HCT116 (cell line): Measurements from ENCODE around the gene EIF2B5. TPM values are rescaled to one million over a fixed set of nuclear protein-coding genes. Genes with fewer than 3 reads are reported as not detected.
A peak's percentile ranks its signal among the peaks of the same experiment; 100 is the strongest.

Source experiments
- ATAC-seq: fragments of 200-7000 bp; cut with Tn5 transposase; 2 replicates; pipeline ENCODE4 v1.9.1; 2020; ENCODE audit warnings: mild to moderate bottlenecking, moderate library complexity
- BruUV-seq: library from RNA; stranded (reverse); fragments of 400-500 nt; replicated peaks from 2 replicates; lab custom pipeline; 2021; lab: Mats Ljungman, UMichigan
- CTCF ChIA-PET: fragments of 300-600 bp; sonication (Branson Sonifier 250); formaldehyde crosslinking; loops from one replicate; lab custom pipeline; 2021; ENCODE audit warnings: antibody characterized with exemption; lab: Charles Lee
- POLR2A ChIA-PET: fragments of 300-600, 350-600 bp; sonication (Branson Sonifier 250); formaldehyde crosslinking; loops from one replicate; lab custom pipeline; 2021; ENCODE audit warnings: antibody characterized with exemption; lab: Charles Lee
- RAD21 ChIA-PET, 2 experiments: fragments of 300-600 bp; sonication (Branson Sonifier 250); formaldehyde crosslinking; loops; one replicate each; lab custom pipeline; 2023; ENCODE audit warnings: low total read pairs in 2 of 2; ENCODE audit not compliant: uncharacterized antibody in 2 of 2, unreplicated experiment in 2 of 2, low non-redundant PET in 1 of 2; lab: Charles Lee
- DNase-seq: peaks from one replicate; pipeline ENCODE4 v3.0.0-alpha.2; 2010; ENCODE audit warnings: low read depth, low spot score
- H2AFZ ChIP-seq: fragments of 200-600 bp; shearing (Covaris generic), sonication (generic); 2 replicates; pipeline ENCODE4 v1.6.1; 2017; ENCODE audit warnings: low read depth, mixed run types, mixed read lengths, antibody characterized with exemption, low read length; ENCODE audit not compliant: poor library complexity, severe bottlenecking
- H3K27ac ChIP-seq: 2 replicates; pipeline ENCODE4 v1.5.1; 2012; ENCODE audit warnings: low read depth, low read length
- H3K27me3 ChIP-seq: fragments of 200-600 bp; sonication (generic); 2 replicates; pipeline ENCODE4 v1.6.1; 2016; ENCODE audit warnings: mixed run types, low read length, mixed read lengths; ENCODE audit not compliant: insufficient read depth
- H3K36me3 ChIP-seq, 2 experiments: fragments of 200-500 bp in 1 of 2; fragments of 200-600 bp in 1 of 2; sonication (Bioruptor generic) in 1 of 2; sonication (generic) in 1 of 2; 2 replicates each; pipeline versions ENCODE4 v1.5.1 to v1.6.1; 2014 to 2016; ENCODE audit warnings: low read length in 2 of 2, inconsistent platforms in 1 of 2, mixed read lengths in 1 of 2, mixed run types in 1 of 2; ENCODE audit not compliant: insufficient read depth in 2 of 2, control insufficient read depth in 1 of 2
- H3K4me1 ChIP-seq, 2 experiments: fragments of 200-600 bp in 1 of 2; sonication (generic) in 1 of 2; 2 replicates each; pipeline versions ENCODE4 v1.5.1 to v1.6.1; 2012 to 2017; ENCODE audit warnings: low read length in 2 of 2, inconsistent platforms in 1 of 2, mild to moderate bottlenecking in 1 of 2, mixed read lengths in 1 of 2, mixed run types in 1 of 2, moderate library complexity in 1 of 2; ENCODE audit not compliant: insufficient read depth in 2 of 2, control insufficient read depth in 1 of 2
- H3K4me2 ChIP-seq: fragments of 200-600 bp; sonication (generic); 2 replicates; pipeline ENCODE4 v1.6.1; 2017; ENCODE audit warnings: mixed run types, low read length, mixed read lengths
- H3K4me3 ChIP-seq, 2 experiments: fragments of 200-600 bp in 1 of 2; sonication (generic) in 1 of 2; replicated peaks in 1 of 2; 2 replicates each; pipeline ENCODE4 v1.5.1; 2011 to 2016; ENCODE audit warnings: low read length in 2 of 2, control low read depth in 1 of 2, low read depth in 1 of 2, mild to moderate bottlenecking in 1 of 2, mixed read lengths in 1 of 2, mixed run types in 1 of 2
- H3K79me2 ChIP-seq: fragments of 200-600 bp; sonication (generic); 2 replicates; pipeline ENCODE4 v1.6.1; 2017; ENCODE audit warnings: mild to moderate bottlenecking, mixed run types, low read length, moderate library complexity, mixed read lengths; ENCODE audit not compliant: insufficient read depth
- H3K9ac ChIP-seq: fragments of 200-600 bp; sonication (generic); 2 replicates; pipeline ENCODE4 v1.6.1; 2016; ENCODE audit warnings: low read length, mixed read lengths
- H3K9me2 ChIP-seq: fragments of 200-600 bp; sonication (generic), shearing (Covaris generic); 2 replicates; pipeline ENCODE4 v1.6.1; 2017; ENCODE audit warnings: mixed run types, mild to moderate bottlenecking, moderate library complexity; ENCODE audit not compliant: insufficient read depth
- H3K9me3 ChIP-seq, 2 experiments: fragments of 200-500 bp in 1 of 2; fragments of 200-600 bp in 1 of 2; sonication (Bioruptor generic) in 1 of 2; sonication (generic) in 1 of 2; 2 replicates each; pipeline ENCODE4 v1.6.1; 2014 to 2017; ENCODE audit warnings: low read length in 2 of 2, mixed read lengths in 2 of 2, inconsistent platforms in 1 of 2, low read depth in 1 of 2, mild to moderate bottlenecking in 1 of 2, mixed run types in 1 of 2, moderate library complexity in 1 of 2; ENCODE audit not compliant: control insufficient read depth in 1 of 2, insufficient read depth in 1 of 2
- H4K20me1 ChIP-seq: fragments of 200-600 bp; sonication (generic), shearing (Covaris generic); 2 replicates; pipeline ENCODE4 v1.6.1; 2017; ENCODE audit warnings: mixed run types, mild to moderate bottlenecking, moderate library complexity; ENCODE audit not compliant: insufficient read depth
- ATF3 ChIP-seq: IDR thresholded peaks from 2 replicates; pipeline ENCODE4 v1.6.1; 2012
- CBX3 ChIP-seq: IDR thresholded peaks from 2 replicates; pipeline ENCODE4 v1.6.1; 2012; ENCODE audit warnings: low read depth
- CEBPB ChIP-seq: IDR thresholded peaks from 2 replicates; pipeline ENCODE4 v1.6.1; 2012; ENCODE audit warnings: low read depth
- EZH2 ChIP-seq: fragments of 200-600 bp; sonication (generic); IDR thresholded peaks from 2 replicates; pipeline ENCODE4 v1.6.1; 2017; ENCODE audit warnings: antibody characterized with exemption, mixed run types
- FOSL1 ChIP-seq: IDR thresholded peaks from 2 replicates; pipeline ENCODE4 v1.6.1; 2012; ENCODE audit warnings: low read depth
- JUND ChIP-seq: IDR thresholded peaks from 2 replicates; pipeline ENCODE4 v1.6.1; 2012
- RAD21 ChIP-seq: IDR thresholded peaks from 2 replicates; pipeline ENCODE4 v1.6.1; 2012; ENCODE audit warnings: low read depth, mild to moderate bottlenecking
- SIN3A ChIP-seq: IDR thresholded peaks from 2 replicates; pipeline ENCODE4 v1.6.1; 2012; ENCODE audit warnings: low read depth
- SP1 ChIP-seq: IDR thresholded peaks from 2 replicates; pipeline ENCODE4 v1.6.1; 2012; ENCODE audit warnings: low read depth
- SRF ChIP-seq: IDR thresholded peaks from 2 replicates; pipeline ENCODE4 v1.6.1; 2012; ENCODE audit warnings: low read depth
- TCF7L2 ChIP-seq: IDR thresholded peaks from 2 replicates; pipeline ENCODE4 v1.7.0; 2011; ENCODE audit warnings: borderline replicate concordance, inconsistent platforms; ENCODE audit not compliant: insufficient read depth, insufficient read length; ENCODE audit errors: extremely low read depth
- ZBTB33 ChIP-seq: IDR thresholded peaks from 2 replicates; pipeline ENCODE4 v1.6.1; 2011; ENCODE audit warnings: mild to moderate bottlenecking, low read length, moderate library complexity; ENCODE audit not compliant: insufficient replicate concordance; ENCODE audit errors: extremely low read depth
- ZFX ChIP-seq: fragments of 450-650 bp; IDR thresholded peaks from 2 replicates; pipeline ENCODE4 v1.6.1; 2017
- intact Hi-C: fragments of 100-400 bp; cut with micrococcal nuclease; formaldehyde crosslinking; loops from 2 replicates; pipeline ENCODE4 v1.10.0; 2022
- total RNA-seq: library from RNA; stranded (reverse); gene quantifications from one replicate; pipeline ENCODE4 v1.2.1, GENCODE V29; 2021; ENCODE audit not compliant: unreplicated experiment

EIF2B5 gene
- total RNA-seq, 1 experiment from 2014 or later = 50.3 TPM

GRCh38 chr3:184135149-184135910 is at the start of gene EIF2B5 (continued):
- TF ChIP-seq FOSL1 = no peak; the same call in 1 of the 2 replicates
- no peak for TF ChIP-seq SRF
- TF ChIP-seq TCF7L2 = no peak
- TF ChIP-seq CBX3 = peak; percentile 85; the same call in 1 of the 2 replicates
- TF ChIP-seq SIN3A = peak; percentile 96
- TF ChIP-seq ATF3 = no peak
- TF ChIP-seq EZH2 = no peak
- no peak for TF ChIP-seq ZFX

GRCh38 chr3:184085389-184085852 is 49.7 kb upstream of the EIF2B5 start:
- ChIA-PET CTCF (no interaction called here), POLR2A (no interaction called here), RAD21 (no interaction called here)
- Histone ChIP-seq H3K9me3 (no peaks in the 10 kb centered on the region), H4K20me1 (no peaks in the 10 kb centered on the region), H3K36me3 (no peaks in the 10 kb centered on the region), H3K4me2 (no peak overlapping the region), H3K4me3 (no peak overlapping the region), H2AFZ (no peak overlapping the region), H3K79me2 (no peaks in the 10 kb centered on the region), H3K9me2 (no peaks in the 10 kb centered on the region), H3K9ac (no peak overlapping the region), H3K27ac (no peak overlapping the region), H3K4me1 (peaks cover 0 to 5% of the 10 kb centered on the region in 2 experiments; a peak in 1 of 4 replicates), H3K27me3 (no peaks in the 10 kb centered on the region)
- intact Hi-C loops = no loop called here
- no peak for DNase-seq
- no peak for ATAC-seq
- TF ChIP-seq ZBTB33 (no peak), CEBPB (peak; percentile 74), CBX3 (peak; percentile 49; the same call in 1 of the 2 replicates), SP1 (0 out of 2 replicates have a peak, but pooled peaks have one; percentile 11), RAD21 (no peak), JUND (peak; percentile 59), FOSL1 (peak; percentile 58)
- no TSS peak for BruUV-seq
